B cell (primary cell): ENCODE measurements around the gene NUDT3. TPM values are rescaled to one million over a fixed set of nuclear protein-coding genes. Genes with fewer than 3 reads are reported as not detected.

Source experiments
- ATAC-seq: fragments of 200-7000 bp; cut with Tn5 transposase; one replicate; pipeline ENCODE4 v1.10.0; 2021; ENCODE audit warnings: low read depth, mild to moderate bottlenecking, moderate number of reproducible peaks, moderate library complexity
- CTCF ChIA-PET: fragments of 350-600 bp; sonication (Branson Sonifier 250); formaldehyde crosslinking; loops from one replicate; lab custom pipeline; 2021; ENCODE audit warnings: antibody characterized with exemption, inconsistent platforms; lab: Charles Lee
- POLR2A ChIA-PET: fragments of 350-600 bp; sonication (Branson Sonifier 250); formaldehyde crosslinking; loops from one replicate; lab custom pipeline; 2021; ENCODE audit warnings: antibody characterized with exemption; lab: Charles Lee
- DNase-seq: peaks from one replicate; pipeline ENCODE4 v3.0.0; 2013
- H2AFZ ChIP-seq: 2 replicates; pipeline ENCODE4 v1.6.1; 2012; ENCODE audit warnings: mild to moderate bottlenecking, low read depth, low read length; ENCODE audit not compliant: insufficient read depth, poor library complexity, severe bottlenecking
- H3K27ac ChIP-seq, 2 donors: 1 replicate in 1 of 2; 2 replicates in 1 of 2; pipeline ENCODE4 v1.5.1; 2012 to 2013; ENCODE audit warnings: low read length in 2 of 2, mild to moderate bottlenecking in 2 of 2, moderate library complexity in 1 of 2
- H3K27me3 ChIP-seq, 4 experiments: fragments of 200-600 bp in 1 of 4; sonication (generic) in 1 of 4; replicated peaks in 1 of 4; 1 replicate in 2 of 4; 2 replicates in 2 of 4; pipeline versions ENCODE4 v1.6.1 to v1.7.0; 2013 to 2016; ENCODE audit warnings: low read length in 3 of 4, mild to moderate bottlenecking in 2 of 4, mixed read lengths in 1 of 4, moderate library complexity in 1 of 4; ENCODE audit not compliant: insufficient read depth in 4 of 4, control insufficient read depth in 3 of 4; ENCODE audit errors: control extremely low read depth in 1 of 4
- H3K36me3 ChIP-seq, 2 experiments: replicated peaks in 1 of 2; 1 replicate in 1 of 2; 2 replicates in 1 of 2; pipeline versions ENCODE4 v1.6.1 to v1.7.1; 2013; ENCODE audit warnings: low read length in 1 of 2; ENCODE audit not compliant: insufficient read depth in 2 of 2, control insufficient read depth in 1 of 2; ENCODE audit errors: control extremely low read depth in 1 of 2, extremely low read depth in 1 of 2
- H3K4me1 ChIP-seq, 2 donors: fragments of 200-600 bp in 1 of 2; sonication (generic) in 1 of 2; 1 replicate in 1 of 2; 2 replicates in 1 of 2; pipeline versions ENCODE4 v1.5.1 to v1.6.1; 2013 to 2017; ENCODE audit warnings: low read length in 2 of 2; ENCODE audit not compliant: control insufficient read depth in 2 of 2, insufficient read depth in 2 of 2
- H3K4me2 ChIP-seq: replicated peaks from 2 replicates; pipeline ENCODE3; 2012; ENCODE audit warnings: mild to moderate bottlenecking, low read depth, low read length; ENCODE audit not compliant: poor library complexity, severe bottlenecking
- H3K4me3 ChIP-seq, 5 experiments: fragments of 200-600 bp in 1 of 5; sonication (generic) in 1 of 5; 1 replicate in 3 of 5; 2 replicates in 2 of 5; pipeline versions ENCODE4 v1.5.1 to v1.7.0; 2011 to 2016; ENCODE audit warnings: low read length in 4 of 5, mild to moderate bottlenecking in 4 of 5, low read depth in 2 of 5, control low read depth in 1 of 5, moderate library complexity in 1 of 5; ENCODE audit not compliant: insufficient read depth in 1 of 5; ENCODE audit errors: control extremely low read depth in 1 of 5, extremely low read depth in 1 of 5
- H3K79me2 ChIP-seq: fragments of 200-600 bp; sonication (generic); one replicate; pipeline ENCODE4 v1.6.0; 2016; ENCODE audit warnings: low read length; ENCODE audit not compliant: control insufficient read depth, insufficient read depth
- H3K9ac ChIP-seq: fragments of 200-600 bp; sonication (generic); 2 replicates; pipeline ENCODE4 v1.6.1; 2017; ENCODE audit warnings: mild to moderate bottlenecking, low read length, moderate library complexity
- H3K9me3 ChIP-seq, 3 donors: one replicate each; pipeline versions ENCODE4 v1.6.1 to v1.7.1; 2013; ENCODE audit warnings: low read length in 2 of 3; ENCODE audit not compliant: control insufficient read depth in 2 of 3, insufficient read depth in 1 of 3; ENCODE audit errors: control extremely low read depth in 1 of 3
- H4K20me1 ChIP-seq: 2 replicates; pipeline ENCODE4 v1.6.0; 2012; ENCODE audit warnings: mild to moderate bottlenecking, low read length; ENCODE audit not compliant: insufficient read depth, control insufficient read depth, poor library complexity, severe bottlenecking
- H3K27ac Mint-ChIP-seq: one replicate; pipeline ENCODE4 v1.8.0; 2021; ENCODE audit warnings: mixed read lengths
- H3K27me3 Mint-ChIP-seq: one replicate; pipeline ENCODE4 v1.8.0; 2021; ENCODE audit warnings: mixed read lengths
- H3K4me1 Mint-ChIP-seq: one replicate; pipeline ENCODE4 v1.8.0; 2021; ENCODE audit warnings: mixed read lengths
- H3K4me3 Mint-ChIP-seq: one replicate; pipeline ENCODE4 v1.8.0; 2021; ENCODE audit warnings: mixed read lengths
- H3K9me3 Mint-ChIP-seq: one replicate; pipeline ENCODE4 v1.8.0; 2022; ENCODE audit warnings: mixed read lengths; ENCODE audit not compliant: insufficient read depth
- EZH2 ChIP-seq: IDR thresholded peaks from 2 replicates; pipeline ENCODE4 v1.6.1; 2012; ENCODE audit warnings: borderline replicate concordance, low read depth, mild to moderate bottlenecking, moderate library complexity, low read length; ENCODE audit not compliant: insufficient read depth, poor library complexity, severe bottlenecking
- WGBS: methylation state at CpG from one replicate; pipeline ENCODE4 v1.1.5; 2013; ENCODE audit warnings: missing lambda C conversion rate; ENCODE audit not compliant: insufficient coverage; 5-methylcytosine and 5-hydroxymethylcytosine counted together
- intact Hi-C: fragments of 100-400 bp; cut with micrococcal nuclease; formaldehyde crosslinking; loops from one replicate; pipeline ENCODE4 v1.10.0; 2022
- polyA plus RNA-seq: library from polyadenylated mRNA; depleted of rRNA; stranded (reverse); fragments of >200 nt; gene quantifications from 2 replicates; pipeline ENCODE4 v1.2.3, GENCODE V29; 2012
- total RNA-seq, 2 donors: library from RNA; stranded (reverse); fragments of 120-200 nt in 1 of 2; gene quantifications; 1 replicate in 1 of 2; 2 replicates in 1 of 2; pipeline versions ENCODE4 v1.2.3 to v1.2.4, GENCODE V29; 2013 to 2022
- TF ChIP-seq, protein P1 (sequence below): fragments of 200-600 bp; IDR thresholded peaks from one replicate; pipeline ENCODE4 v1.8.0; 2022; ENCODE audit warnings: antibody characterized with exemption, mild to moderate bottlenecking

Gene NUDT3
- total and polyA plus RNA-seq, 2 donors (not counting 1 experiment from before 2014, with no cell fraction given) = 18.2 to 37.4 TPM

DNA sequence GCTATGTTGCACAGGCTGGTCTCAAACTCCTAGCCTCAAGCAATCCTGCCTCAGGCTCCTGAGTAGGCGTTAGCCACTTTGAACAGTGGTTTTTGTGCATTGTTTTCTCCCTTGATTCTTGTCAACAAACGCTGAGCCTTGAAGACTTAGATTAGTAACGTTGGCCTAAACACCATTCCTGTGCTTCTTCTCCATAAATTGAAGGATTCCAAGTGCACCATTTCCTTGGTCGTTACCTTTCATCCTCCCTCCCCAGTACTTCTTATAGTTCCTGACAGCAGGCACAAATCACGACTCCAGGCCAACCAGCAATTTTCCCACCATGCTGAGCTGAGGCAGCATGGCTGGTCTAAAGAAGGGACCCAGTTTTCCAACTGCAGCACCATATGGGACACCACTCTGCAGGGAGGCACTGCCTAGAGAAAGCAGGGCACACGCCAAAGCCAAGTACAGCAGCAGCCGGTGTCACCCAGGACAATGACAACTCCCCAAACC lies 24.5 kb upstream of the NUDT3 start:
- 89% methylated on average over 7 of the region's 7 CpGs for WGBS

More for the DNA sequence above, 24.5 kb upstream of the NUDT3 start:
- intact Hi-C loops = no loop called here
- ChIA-PET POLR2A (interaction anchor here (0.6 kb wide), 2 partner anchors 12 to 203 kb away, joined by 4 to 8 read pairs; no protein-coding TSS in a partner anchor), CTCF (interaction anchor here (2.8 to 9.2 kb wide), 8 partner anchors 8 to 254 kb away, joined by 14 to 261 read pairs (median 54); partner anchors contain the start of genes HMGA1, NUDT3, RPS10 and SMIM29)
- peaks cover 0 to 4% of the 10 kb centered on the region in 2 donors for H3K4me1 ChIP-seq
- Mint-ChIP-seq H3K4me3 (no peak overlapping the region), H3K9me3 (no peaks in the 10 kb centered on the region), H3K27ac (peak overlapping the region; percentile 2), H3K27me3 (no peaks in the 10 kb centered on the region), H3K4me1 (peaks cover 4% of the 10 kb centered on the region)
- no peak overlapping the region for H3K9ac ChIP-seq
- H3K79me2 ChIP-seq = peaks cover 4% of the 10 kb centered on the region
- H2AFZ ChIP-seq = no peak overlapping the region
- H3K4me3 ChIP-seq = no peak overlapping the region
- H3K27me3 ChIP-seq = no peaks in the 10 kb centered on the region
- H3K4me2 ChIP-seq = no peak overlapping the region
- H3K27ac ChIP-seq = no peak overlapping the region
- H4K20me1 ChIP-seq = peaks cover 35% of the 10 kb centered on the region
- DNase-seq = no peak
- TF ChIP-seq, protein P1, sequence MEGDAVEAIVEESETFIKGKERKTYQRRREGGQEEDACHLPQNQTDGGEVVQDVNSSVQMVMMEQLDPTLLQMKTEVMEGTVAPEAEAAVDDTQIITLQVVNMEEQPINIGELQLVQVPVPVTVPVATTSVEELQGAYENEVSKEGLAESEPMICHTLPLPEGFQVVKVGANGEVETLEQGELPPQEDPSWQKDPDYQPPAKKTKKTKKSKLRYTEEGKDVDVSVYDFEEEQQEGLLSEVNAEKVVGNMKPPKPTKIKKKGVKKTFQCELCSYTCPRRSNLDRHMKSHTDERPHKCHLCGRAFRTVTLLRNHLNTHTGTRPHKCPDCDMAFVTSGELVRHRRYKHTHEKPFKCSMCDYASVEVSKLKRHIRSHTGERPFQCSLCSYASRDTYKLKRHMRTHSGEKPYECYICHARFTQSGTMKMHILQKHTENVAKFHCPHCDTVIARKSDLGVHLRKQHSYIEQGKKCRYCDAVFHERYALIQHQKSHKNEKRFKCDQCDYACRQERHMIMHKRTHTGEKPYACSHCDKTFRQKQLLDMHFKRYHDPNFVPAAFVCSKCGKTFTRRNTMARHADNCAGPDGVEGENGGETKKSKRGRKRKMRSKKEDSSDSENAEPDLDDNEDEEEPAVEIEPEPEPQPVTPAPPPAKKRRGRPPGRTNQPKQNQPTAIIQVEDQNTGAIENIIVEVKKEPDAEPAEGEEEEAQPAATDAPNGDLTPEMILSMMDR = no peak
- TF ChIP-seq EZH2 = no peak
- H3K36me3 ChIP-seq = peaks cover 3 to 50% of the 10 kb centered on the region in 2 experiments
- no peak for ATAC-seq
- no peaks in the 10 kb centered on the region for H3K9me3 ChIP-seq
